Kidney tubule cell (primary cell): ENCODE data around the gene RASA3.
"Not testable (repeated sequence)": the region's sequence is repeated elsewhere in the genome, so short reads cannot be mapped to it uniquely, and the experiment has no call there.

Experiments used
- DNase-seq: peaks from one replicate; pipeline ENCODE4 v3.0.0-alpha.2; 2018; ENCODE audit warnings: low spot score

The RASA3 gene

GRCh38 chr13:114155926-114156883 lies 23.8 kb upstream of the RASA3 start:
- DNase-seq, result no peak

- DNase-seq, result no peak
Observed at GRCh38 chr13:114155320-114155719, 22.9 kb upstream of the RASA3 start.

GRCh38 chr13:114154476-114154875 lies 22.1 kb upstream of the RASA3 start:
- DNase-seq, result no peak

GRCh38 chr13:114153485-114154080 lies 21.2 kb upstream of the RASA3 start:
- DNase-seq, result no peak

- DNase-seq, result no peak
Observed at GRCh38 chr13:114152831-114153371, 20.5 kb upstream of the RASA3 start.

GRCh38 chr13:114152285-114152645 lies 19.8 kb upstream of the RASA3 start:
- no peak for DNase-seq

GRCh38 chr13:114151565-114152284 lies 19.3 kb upstream of the RASA3 start:
- peak; percentile 17 for DNase-seq

GRCh38 chr13:114151031-114151430 lies 18.6 kb upstream of the RASA3 start:
- no peak for DNase-seq

- DNase-seq, result no peak
Observed at GRCh38 chr13:114149774-114150740, 17.6 kb upstream of the RASA3 start.

GRCh38 chr13:114148886-114149285 lies 16.5 kb upstream of the RASA3 start:
- not testable (repeated sequence) for DNase-seq

GRCh38 chr13:114148521-114148855 lies 16.1 kb upstream of the RASA3 start:
- DNase-seq, result no peak

GRCh38 chr13:114147803-114148520 lies 15.5 kb upstream of the RASA3 start:
- DNase-seq, result no peak

- no peak for DNase-seq
Observed at GRCh38 chr13:114146629-114147028, 14.2 kb upstream of the RASA3 start.

GRCh38 chr13:114146173-114146572 lies 13.8 kb upstream of the RASA3 start:
- DNase-seq, result no peak

- no peak for DNase-seq
Observed at GRCh38 chr13:114145722-114146121, 13.3 kb upstream of the RASA3 start.

GRCh38 chr13:114145256-114145655 lies 12.8 kb upstream of the RASA3 start:
- DNase-seq, result no peak

- DNase-seq, result no peak
Observed at GRCh38 chr13:114144606-114145244, 12.3 kb upstream of the RASA3 start.

GRCh38 chr13:114143806-114144605 lies 11.6 kb upstream of the RASA3 start:
- DNase-seq, result peak; percentile 63
